ENCODE measurements around the gene ZC2HC1B.

ZC2HC1B gene

GRCh38 chr6:143963158-143963919 lies 99.1 kb downstream of the ZC2HC1B start:
- no peak for DNase-seq

DNA sequence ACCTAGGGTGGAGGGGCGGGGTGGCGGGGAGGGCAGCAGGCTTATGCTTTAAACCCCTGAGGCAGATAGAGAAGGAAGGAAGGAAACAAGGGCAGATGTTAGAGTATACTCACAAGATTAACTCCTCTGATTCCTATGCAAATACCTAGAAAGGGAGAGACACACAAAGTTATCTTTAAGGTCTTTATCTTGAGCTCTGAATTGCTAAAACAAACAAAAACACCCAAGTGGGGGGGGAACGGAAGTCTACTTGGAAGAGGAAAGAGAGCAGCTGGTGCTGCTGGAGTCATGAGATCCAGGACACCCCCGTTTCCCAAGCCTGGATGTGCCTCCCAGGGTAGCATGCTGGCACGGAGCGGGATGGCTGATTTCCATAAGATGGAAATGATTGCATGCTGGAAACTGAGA lies 100.4 kb downstream of the ZC2HC1B start:
- DNase-seq = no peak

DNA sequence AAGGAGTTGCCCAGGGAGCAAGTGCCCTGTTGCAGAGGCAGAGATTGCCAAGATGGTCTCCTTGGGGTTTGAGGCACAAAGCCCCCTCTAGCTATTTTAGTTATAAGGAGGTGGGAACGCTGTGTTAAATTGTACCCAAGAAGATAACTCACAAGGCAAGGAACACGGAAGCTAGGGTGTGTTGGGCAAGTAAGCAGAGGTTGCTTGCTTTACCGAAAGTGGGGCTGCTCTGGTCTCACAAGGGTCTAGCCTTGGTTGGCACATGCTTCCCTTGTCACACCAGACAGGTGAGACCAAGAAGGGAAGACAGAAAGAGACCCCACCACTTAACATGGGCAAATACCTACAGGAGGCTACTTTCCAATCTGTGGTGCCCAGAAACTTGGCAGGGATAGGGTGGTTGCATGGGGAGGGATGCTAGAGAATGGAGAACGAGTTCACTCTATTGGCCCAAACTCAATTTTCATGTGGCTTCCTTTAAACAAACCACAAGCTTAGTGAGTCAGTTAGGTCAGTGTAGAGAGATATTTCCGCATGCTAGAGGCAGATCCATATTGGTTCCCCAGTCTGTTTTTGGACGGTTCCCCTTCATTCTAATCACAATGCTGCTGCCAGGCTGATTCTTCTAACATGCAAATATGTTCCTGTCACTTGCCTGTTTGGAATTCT lies 101.4 kb downstream of the ZC2HC1B start:
- DNase-seq = no peak

DNA sequence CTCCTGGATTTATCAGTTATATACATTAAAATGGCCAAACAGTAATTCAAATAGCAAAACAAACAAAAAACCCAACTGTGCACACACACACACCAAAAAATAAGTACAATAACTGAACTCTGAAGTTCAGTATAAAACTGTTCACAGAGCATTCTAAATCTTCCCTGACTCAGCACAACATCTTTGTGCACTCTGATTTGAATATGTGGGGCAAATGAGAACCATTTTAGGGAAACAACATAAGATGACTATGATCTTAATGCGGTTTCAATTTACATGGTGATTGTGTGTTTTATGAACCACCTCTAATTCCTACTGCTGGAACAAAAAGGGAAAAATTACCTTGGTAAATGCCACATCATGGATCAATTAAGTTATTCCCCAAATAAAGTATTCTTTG lies 102.0 kb downstream of the ZC2HC1B start:
- DNase-seq = no peak

GRCh38 chr6:143967706-143968376 lies 103.6 kb downstream of the ZC2HC1B start:
- DNase-seq = no peak

GRCh38 chr6:143969077-143969476 lies 104.8 kb downstream of the ZC2HC1B start:
- no peak for DNase-seq

- DNase-seq = no peak
These were observed 106.4 kb downstream of the ZC2HC1B start for GRCh38 chr6:143970456-143971218.

GRCh38 chr6:143971482-143972205 lies 107.4 kb downstream of the ZC2HC1B start:
- no peak for DNase-seq

GRCh38 chr6:143973097-143973966 lies 109.1 kb downstream of the ZC2HC1B start:
- DNase-seq = no peak

DNA sequence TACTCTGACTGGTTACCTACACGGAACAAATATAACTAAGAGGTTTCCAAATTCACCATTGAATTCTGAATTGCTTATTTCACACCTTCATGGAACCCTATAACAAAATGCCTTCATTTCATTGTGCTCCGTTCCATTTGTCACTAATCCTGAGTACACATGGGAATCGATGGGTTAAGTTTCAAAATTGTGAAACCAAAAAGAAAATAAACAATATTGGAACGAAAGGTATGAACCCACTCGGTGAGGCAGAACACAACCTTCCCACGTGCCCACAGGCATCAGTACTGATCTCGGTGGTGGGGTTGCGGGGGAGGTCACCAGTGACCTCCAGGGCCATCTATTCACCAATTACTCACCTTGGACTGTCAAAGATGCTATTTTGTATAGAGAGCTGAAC lies 109.8 kb downstream of the ZC2HC1B start:
- DNase-seq = no peak

- DNase-seq = no peak
These were observed 112.6 kb downstream of the ZC2HC1B start for GRCh38 chr6:143976806-143977349.

DNA sequence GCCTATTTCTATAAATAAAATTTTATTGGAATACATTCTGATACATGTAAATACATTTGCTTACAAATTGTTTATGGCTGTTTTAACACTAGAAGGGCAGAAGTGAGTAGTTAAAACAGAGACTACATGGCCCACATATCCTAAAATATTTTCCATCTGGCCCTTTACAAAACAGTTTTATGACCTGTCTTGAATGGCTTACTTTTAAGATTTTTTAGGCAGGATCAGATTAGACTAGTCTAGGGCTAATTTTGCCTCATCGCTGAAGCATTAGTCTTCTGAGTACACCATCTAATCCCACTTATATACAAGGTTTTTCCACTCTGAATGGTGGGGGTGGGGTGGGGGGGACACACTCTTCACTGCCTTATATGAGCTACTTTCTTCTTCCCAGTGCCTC lies 116.6 kb downstream of the ZC2HC1B start:
- no peak for DNase-seq

GRCh38 chr6:143982968-143983367 lies 118.7 kb downstream of the ZC2HC1B start:
- DNase-seq = no peak

- no peak for DNase-seq
These were observed 120.4 kb downstream of the ZC2HC1B start for GRCh38 chr6:143984666-143985065.

- DNase-seq = no peak
These were observed 122.3 kb downstream of the ZC2HC1B start for GRCh38 chr6:143986463-143987065.
